ENCODE measurements around the gene FBXL15.
A peak's percentile ranks its signal among the peaks of the same experiment; 100 is the strongest.

The FBXL15 gene, protein sequence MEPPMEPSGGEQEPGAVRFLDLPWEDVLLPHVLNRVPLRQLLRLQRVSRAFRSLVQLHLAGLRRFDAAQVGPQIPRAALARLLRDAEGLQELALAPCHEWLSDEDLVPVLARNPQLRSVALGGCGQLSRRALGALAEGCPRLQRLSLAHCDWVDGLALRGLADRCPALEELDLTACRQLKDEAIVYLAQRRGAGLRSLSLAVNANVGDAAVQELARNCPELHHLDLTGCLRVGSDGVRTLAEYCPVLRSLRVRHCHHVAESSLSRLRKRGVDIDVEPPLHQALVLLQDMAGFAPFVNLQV

DNA sequence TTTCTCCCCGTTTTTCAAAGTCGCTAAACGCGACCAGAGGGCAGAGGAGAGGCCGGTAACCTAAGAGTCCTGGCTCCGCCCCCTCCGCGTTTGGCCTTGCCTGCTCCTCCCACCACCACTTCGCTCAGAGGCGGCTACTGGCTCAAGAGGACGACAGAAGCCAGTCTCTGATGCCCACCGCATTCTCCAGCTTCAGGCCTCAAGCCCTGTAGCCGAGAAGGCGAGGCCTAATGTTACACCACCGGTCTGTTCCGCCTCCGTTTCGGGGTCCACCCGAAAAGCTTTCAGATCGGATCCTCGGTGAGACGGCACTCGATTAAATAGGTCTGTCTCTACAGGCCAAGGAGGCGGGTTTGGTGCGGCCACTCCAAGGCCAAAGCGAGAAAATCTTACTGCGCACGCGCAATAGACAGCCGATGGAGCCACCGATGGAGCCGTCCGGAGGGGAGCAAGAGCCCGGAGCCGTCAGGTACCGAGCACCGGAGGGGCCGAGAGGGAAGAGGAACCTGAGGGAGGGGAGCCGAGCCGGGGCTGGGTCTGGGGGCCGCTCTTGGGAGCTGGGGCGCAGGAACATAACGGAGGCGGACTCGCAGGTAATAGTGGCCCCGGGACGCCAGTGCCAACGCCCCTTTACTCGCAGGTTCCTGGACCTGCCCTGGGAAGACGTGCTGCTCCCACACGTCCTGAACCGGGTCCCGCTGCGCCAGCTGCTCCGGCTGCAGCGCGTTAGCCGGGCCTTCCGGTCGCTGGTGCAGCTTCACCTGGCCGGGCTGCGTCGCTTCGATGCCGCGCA, at the start of gene FBXL15:
Gene FBXL15, plus strand, starts transcription at position 123 of the 793 bp plus-strand sequence. Its CDS starts 294 bp downstream, at position 417.
- peak; percentile 49 for FAIRE-seq

DNA sequence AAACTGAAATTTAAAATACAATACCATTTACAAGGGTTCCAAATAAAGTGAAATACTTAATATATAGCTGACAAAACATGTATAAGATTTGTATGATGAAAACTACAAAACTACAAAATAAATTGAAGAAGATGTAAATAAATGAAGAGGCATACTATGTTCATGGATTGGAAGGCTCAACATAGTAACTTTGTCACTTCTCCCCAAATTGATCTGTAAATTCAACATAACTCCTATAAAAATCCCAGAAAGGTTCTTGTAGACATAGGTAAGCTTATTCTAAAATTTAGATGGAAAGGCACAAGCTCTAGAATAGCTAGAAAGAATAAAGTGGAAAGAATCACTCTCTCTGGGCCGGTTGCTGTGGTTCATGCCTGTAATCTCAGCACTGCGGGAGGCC, 49.3 kb upstream of the FBXL15 start:
- FAIRE-seq = no peak

DNA sequence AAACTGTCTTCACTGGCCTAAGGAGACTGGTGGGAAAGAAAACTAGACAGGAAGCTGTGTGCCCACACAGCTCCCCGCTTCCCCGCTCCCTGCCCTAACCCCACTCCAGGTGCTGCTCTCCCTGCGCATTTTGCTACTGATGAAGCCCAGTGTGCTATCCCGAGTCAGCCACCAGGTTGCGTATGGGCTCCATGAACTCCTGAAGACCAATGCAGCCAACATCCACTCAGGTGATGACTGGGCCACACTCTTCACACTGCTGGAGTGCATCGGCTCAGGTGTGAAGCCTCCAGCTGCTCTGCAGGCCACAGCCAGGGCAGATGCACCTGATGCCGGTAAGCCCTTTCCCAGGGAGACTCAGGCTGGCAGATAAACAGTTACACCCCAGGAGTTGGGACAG, 45.4 kb upstream of the FBXL15 start:
- no peak for FAIRE-seq

DNA sequence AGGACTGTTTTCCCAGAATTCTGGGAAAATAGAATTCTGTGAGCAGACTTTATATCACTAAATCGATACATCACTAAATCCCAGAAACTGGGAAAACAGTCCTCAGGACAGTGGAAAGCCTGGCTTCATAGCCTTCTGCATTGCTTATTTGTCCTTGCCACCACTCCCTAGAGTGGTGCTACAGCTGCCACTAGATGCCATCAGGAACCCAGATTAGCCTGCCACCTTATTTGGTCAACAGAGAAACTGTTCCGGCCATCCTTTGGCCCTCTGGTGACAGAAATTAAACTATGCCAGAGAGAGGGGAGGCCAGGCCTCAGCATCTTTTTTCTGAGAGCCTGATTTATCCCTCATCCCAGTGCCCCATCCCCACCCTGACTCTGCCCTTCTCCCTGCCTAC, 44.8 kb upstream of the FBXL15 start:
- FAIRE-seq = no peak

DNA sequence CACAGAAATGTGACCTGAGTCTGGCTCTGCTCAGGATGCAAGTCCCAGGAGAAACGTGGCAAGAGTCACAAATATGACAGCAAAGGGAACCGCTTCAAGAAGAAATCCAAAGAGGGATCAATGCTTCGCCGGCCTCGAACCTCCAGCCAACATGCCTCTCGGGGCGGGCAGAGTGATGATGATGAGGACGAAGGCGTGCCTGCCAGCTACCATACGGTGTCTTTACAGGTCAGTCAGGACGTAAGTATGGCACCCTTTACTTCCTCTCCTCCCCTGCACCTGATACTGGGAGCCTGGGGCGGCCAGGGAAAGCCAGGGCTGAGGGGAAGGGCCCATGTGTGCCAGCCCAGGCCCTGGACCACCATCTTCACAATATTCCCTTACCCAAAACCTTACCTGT, 43.7 kb upstream of the FBXL15 start:
- FAIRE-seq = no peak

DNA sequence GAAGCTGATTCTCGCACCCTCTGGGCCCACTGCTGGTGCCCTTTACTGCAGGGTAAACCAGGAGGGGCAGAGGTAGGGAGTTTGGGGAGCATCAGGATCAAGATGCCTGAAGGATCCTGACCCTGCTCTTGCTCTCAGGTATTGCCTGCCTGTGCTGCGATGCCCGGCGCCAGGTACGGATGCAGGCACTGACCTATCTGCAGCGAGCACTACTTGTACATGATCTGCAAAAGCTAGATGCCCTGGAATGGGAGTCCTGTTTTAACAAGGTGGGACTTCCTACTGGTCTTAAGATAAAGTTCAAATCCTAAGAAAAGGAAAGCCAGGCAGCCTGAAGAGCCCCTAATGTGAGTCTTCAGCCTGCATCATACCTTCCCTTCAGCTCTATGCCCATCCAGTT, 41.3 kb upstream of the FBXL15 start:
- no peak for FAIRE-seq

DNA sequence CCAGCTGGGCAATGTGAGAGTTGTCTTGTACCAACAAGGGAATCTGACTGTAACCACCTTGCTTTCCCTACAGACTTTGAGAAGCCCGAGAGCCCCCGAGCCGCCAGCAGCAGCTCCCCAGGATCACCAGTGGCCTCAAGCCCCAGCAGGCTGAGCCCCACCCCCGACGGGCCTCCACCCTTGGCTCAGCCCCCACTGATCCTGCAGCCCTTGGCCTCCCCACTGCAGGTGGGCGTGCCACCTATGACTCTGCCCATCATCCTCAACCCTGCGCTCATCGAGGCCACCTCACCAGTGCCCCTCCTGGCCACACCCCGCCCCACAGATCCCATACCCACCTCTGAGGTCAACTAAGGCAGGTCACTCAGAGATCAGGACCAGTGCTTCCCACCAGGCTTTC, 38.7 kb upstream of the FBXL15 start:
- FAIRE-seq = no peak

DNA sequence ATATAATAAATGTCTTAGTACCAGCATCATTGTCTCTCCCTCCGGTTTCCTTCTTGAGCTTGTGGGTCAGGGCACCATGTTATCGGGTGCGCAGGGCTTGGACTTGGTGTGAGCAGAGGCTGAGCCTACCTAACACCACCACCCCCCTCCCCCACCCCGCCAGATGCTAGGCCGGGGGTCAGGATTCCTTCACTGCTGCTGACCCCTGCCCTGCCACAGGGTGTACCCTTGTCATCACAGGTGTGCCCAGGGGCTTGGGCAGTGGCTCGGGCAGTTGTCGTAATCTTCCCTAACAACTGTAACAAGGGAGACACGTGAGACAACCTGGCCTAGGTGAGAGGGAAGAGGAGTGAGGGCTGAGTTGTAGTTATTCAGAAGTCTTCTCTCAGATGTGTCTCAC, 37.8 kb upstream of the FBXL15 start:
- FAIRE-seq = no peak

DNA sequence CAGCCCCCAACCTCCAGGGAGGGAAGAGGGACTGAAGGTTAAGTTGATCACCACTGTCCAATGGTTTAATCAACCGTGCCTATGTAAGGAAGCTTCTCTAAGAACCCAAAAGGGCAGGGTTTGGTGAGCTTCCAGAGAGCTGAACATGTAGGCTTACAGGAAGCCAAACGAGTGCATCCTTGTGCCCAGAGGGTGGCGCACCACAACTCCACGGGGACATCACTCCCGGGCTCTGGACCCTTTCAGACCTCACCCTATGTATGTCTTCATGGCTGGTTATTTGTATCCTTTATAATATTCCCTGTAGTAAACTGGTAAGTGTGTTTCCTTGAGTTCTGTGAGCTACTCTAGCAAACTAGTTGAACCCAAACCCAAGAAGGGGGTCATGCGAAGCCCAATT, 36.6 kb upstream of the FBXL15 start:
- no peak for FAIRE-seq

DNA sequence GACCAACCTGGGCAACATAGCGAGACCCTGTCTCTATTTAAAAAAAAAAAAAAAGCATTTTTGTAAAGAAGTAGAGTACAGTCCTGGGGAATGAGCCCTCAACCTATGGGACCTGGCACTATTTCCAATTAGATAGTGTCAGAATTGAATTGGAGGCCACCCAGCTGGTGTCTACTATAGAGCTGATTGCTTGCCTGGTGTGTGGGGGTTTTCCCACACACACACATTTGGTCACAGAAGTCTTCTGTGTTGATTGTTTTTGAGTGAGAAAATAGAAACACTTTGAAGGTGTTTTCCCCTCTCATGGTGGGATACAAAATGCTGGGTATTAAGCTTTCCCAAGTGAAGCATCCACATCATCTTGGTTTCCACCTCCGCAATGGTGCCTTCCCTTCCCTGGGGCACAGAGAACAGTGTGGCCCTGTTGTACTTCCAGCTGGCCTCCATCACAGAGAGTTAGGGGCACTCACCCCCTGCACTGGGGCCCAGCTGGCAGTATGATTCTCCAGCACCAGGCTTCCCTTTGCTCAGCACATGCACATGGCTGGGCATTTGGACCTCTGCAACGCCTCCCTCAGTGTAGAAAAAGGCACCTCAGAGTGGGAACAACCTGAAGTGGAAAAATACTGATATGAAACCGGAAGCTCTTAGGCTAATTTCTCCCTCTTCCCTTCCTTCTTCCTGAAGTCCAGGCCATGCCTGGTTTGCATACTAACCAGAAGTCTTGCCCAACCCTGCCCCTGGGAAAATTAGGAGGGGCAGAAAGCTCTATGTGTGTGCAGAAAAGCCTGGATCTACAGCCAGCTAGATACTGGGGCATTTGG, 35.8 kb upstream of the FBXL15 start:
- FAIRE-seq = no peak

DNA sequence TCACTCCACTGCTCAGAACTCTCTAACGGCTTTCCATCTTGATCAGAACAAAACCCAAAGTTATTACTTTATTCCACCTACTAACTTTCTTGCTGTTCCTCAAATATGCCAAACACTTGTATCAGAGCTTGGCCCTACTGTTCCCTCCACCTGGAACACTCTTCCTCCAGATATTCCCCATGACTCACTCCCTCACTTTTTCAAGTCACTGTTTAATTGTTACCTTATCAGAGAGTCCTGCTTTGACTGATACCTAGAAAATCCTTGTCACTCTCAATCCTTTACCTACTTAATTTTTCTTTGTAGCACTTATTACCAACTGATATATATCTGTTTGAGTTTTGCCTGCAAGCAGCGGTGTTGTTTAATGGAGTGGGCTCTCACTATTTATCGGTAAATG, 30.7 kb upstream of the FBXL15 start:
- no peak for FAIRE-seq

DNA sequence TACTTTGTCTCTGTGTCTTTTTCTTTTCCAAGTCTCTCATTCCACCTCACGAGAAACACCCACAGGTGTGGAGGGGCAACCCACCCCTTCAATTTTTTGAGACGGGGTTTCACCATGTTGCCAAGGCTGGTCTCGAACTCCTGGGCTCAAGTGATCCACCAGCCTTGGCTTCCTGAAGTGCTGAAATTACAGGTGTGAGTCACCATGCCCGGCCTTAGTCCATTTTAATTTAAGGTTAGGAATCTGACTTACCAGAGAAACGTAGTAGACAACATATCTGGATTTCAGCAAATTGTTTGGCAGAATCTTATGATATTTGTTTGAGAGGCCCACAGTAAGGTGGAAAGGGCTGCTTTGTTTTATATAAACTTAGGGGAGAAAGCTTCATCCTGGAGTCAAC, 28.3 kb upstream of the FBXL15 start:
- FAIRE-seq = no peak

DNA sequence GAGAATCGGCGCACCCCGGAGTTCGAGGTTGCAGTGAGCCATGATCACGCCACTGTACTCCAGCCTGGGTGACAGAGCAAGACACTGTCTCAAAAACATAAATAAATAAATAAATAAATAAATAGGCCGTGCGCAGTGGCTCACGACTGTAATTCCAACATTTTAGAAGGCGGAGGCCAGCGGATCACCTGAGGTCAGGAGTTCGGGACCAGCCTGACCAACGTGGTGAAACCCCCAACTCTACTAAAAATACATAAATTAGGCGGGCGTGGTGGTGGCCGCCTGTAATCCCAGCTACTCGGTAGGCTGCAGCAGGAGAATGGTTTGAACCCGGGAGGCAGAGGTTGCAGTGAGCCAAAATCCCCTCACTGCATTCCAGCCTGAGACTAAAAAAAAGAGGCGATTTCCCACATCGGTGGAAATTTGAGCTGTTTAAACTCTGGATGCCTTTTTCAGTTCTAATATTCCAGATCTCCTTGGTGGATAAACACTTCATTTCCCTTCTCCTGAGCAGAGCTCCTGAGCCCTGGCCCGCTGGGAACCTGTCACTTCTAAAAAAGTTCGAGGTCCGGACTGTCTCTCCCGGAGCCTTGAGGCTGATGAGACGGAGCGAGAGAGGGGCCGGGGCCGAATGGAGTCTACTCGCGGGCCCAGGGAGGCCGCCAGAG, 27.1 kb upstream of the FBXL15 start:
- FAIRE-seq = no peak

DNA sequence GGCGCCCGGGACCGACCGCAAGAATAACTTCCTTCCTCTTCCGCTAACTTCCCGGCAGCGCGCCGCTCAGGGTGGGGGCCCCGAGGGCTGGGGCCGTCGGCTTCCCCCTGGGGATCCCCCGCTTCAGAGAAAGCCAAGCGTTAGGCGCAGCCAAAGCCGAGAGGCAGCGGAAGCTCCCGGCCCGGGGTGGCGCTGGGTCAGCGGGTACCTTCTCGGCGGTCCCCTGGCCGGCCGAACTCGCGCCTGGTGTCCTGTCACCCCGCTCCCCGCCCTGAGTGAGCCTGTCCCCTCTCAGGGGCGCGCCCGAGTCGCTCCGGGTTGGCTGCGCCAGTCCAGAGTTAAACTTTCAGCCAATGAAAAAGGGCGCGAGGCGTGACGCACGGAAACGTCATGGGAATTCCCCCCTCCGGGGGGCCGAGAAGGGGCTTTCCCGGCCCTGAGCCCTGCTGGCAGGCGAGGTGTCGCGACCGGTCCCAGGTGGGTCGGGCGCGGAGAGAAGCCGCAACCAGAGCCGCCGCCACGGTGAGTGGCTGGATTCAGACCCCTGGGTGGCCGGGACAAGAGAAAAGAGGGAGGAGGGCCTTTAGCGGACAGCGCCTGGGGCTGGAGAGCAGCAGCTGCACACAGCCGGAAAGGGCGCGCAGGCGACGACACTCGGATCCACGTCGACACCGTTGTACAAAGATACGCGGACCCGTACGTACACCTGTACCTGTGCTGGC, 26.4 kb upstream of the FBXL15 start:
- FAIRE-seq = no peak

DNA sequence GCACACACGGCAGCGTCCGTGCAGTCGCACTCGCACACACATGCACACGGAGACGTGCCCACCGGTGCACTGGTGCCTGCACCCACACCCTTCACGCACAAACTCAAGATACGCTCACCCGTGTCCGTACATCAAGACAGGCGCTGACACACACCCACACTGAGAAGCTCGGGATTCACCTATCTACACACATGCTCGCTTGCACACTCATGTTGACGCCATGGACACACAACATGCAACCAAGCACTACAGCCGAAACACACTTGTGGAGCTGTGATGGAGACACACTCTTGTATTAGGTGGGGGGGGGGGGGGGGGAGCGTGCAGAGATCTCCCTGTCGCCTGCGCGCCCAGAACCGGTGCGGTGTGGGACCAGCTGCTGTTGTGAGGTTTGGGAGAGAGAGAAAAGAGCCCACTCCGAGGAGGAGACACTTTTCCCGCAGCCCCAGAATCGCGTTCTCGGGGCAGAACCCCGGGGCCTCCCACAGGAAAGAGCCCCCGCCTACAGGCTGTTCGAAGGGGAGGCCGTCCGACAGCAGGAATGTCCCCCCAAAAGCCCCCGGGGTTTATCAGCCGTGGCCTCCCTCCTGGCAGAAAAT, 25.7 kb upstream of the FBXL15 start:
- FAIRE-seq = no peak

DNA sequence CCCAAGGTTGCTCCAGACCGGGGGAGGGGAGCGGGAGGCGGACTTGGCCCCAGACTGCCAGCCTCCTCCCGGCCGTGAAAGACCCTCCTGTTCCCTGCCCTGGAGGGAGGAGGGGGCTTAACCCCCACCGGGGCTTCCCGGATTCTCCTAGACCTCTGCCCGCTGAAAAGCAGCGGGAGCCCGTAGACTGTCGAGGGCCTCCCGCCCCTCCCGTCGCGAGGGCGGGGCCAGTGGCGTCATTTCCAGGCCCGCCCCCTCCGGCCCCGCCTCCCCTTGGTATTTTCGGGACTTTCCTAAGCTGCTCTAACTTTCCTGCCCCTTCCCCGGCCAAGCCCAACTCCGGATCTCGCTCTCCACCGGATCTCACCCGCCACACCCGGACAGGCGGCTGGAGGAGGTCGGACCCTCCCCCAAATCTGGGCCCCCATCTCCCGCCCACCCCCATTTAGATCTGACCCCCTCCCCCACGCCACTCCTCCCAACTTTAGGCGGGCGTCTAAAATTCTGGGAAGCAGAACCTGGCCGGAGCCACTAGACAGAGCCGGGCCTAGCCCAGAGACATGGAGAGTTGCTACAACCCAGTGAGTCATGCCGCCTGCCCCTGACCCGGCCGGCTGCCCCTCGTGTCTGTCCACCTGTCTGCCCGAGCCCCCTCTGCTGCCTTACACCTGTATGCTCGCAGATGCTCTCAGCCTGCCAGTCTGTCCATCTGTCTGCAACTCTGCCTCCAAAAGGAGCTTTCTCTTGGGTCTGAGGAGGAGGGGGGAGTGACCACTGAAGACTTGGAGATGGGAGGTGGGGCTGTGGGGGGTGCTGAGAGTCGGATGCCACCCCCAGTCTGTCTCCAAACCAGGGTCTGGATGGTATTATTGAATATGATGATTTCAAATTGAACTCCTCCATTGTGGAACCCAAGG, 25.0 kb upstream of the FBXL15 start, which contains the start of gene NFKB2:
Gene NFKB2, plus strand, starts transcription at position 306 of the 917 bp plus-strand sequence. Its CDS starts 255 bp downstream, at position 561.
- no peak for FAIRE-seq

DNA sequence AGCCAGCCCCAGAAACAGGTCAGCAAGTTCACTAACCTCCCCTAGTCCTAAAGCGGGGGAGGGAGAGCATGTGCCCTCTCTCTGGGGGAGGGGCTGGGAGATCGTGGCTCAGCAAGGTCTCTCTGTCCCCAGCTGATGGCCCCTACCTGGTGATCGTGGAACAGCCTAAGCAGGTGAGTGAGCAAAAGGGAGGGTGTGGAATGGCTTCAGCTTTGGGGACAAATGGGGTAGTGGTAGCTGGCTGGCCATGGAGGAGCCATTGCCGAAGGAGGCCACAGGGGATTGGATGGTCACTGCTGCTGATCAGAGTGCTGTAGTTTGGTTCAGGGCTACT, 24.4 kb upstream of the FBXL15 start:
- FAIRE-seq = no peak

DNA sequence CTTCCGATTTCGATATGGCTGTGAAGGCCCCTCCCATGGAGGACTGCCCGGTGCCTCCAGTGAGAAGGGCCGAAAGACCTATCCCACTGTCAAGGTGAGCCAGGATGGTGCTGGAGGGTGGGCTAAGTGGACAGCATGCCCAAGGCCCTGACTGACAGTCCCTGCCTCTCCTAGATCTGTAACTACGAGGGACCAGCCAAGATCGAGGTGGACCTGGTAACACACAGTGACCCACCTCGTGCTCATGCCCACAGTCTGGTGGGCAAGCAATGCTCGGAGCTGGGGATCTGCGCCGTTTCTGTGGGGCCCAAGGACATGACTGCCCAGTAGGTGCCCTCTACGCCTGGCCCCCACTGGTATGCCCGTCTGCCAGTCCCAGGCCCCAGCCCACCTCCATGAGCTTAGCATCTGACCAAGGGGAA, 23.9 kb upstream of the FBXL15 start:
- no peak for FAIRE-seq

DNA sequence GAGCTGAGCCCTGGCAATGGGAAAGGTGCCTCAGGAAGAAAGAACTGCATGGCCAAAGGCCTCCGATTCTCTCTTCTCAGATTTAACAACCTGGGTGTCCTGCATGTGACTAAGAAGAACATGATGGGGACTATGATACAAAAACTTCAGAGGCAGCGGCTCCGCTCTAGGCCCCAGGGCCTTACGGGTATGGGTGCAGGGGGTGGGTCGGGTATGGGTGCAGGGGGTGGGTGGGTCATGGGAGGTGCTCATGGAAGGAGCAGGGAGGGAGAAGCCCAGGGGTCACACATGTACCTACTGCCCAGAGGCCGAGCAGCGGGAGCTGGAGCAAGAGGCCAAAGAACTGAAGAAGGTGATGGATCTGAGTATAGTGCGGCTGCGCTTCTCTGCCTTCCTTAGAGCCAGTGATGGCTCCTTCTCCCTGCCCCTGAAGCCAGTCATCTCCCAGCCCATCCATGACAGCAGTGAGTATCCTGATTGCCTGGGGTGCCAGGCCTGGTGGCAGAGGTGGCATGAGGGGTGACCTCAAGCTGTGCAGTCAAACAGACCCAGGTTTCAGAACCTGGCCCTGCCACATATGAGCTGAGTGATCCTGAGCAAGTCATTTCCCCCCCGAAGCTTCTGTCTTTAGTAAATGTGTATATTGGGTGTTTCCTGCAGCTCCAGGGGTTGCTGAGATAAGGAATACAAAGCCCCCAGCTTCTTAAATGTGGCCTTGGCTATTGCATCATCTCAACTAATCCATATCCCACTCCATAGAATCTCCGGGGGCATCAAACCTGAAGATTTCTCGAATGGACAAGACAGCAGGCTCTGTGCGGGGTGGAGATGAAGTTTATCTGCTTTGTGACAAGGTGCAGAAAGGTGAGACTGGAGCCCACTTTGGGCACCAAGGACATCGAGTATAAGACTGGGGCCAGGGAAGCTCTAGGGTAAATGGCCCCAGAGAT, 23.1 kb upstream of the FBXL15 start:
- FAIRE-seq = no peak
